Colonic mucosa (tissue), 4 donors: ENCODE data around the gene KDM3A. TPM values are rescaled to one million over a fixed set of nuclear protein-coding genes. Genes with fewer than 3 reads are reported as not detected.

ENCODE experiments used
- DNase-seq: peaks from one replicate; pipeline ENCODE4 v3.0.0-alpha.2; 2020
- H3K27ac ChIP-seq: fragments of 200-600 bp; one replicate; pipeline ENCODE4 v1.8.0; 2021
- H3K27me3 ChIP-seq: fragments of 200-600 bp; one replicate; pipeline ENCODE4 v1.8.0; 2021
- H3K36me3 ChIP-seq: fragments of 200-600 bp; one replicate; pipeline ENCODE4 v1.8.0; 2021
- H3K4me1 ChIP-seq: fragments of 200-600 bp; one replicate; pipeline ENCODE4 v1.8.0; 2021; ENCODE audit warnings: mild to moderate bottlenecking
- H3K4me3 ChIP-seq: fragments of 200-600 bp; one replicate; pipeline ENCODE4 v1.8.0; 2021
- H3K9ac ChIP-seq, 2 donors: one replicate each; pipeline ENCODE4 v1.7.0; 2013; ENCODE audit warnings: control low read depth in 2 of 2, low read depth in 2 of 2, low read length in 2 of 2
- H3K9me3 ChIP-seq: fragments of 200-600 bp; one replicate; pipeline ENCODE4 v1.8.0; 2021
- intact Hi-C: fragments of 100-400 bp; cut with DNase I; formaldehyde crosslinking; loops from one replicate; pipeline ENCODE4 v1.14.1; 2022
- total RNA-seq, 2 donors: library from RNA; stranded (reverse); fragmentation: NEBNext Ultra II Directional in 1 of 2; extraction: Animal tissue kit (Norgen Biotek cat#: 25700) in 1 of 2; gene quantifications; one replicate each; pipeline ENCODE4 v1.2.1, GENCODE V29; 2021
- TF ChIP-seq, protein P1 (sequence below): fragments of 200-600 bp; IDR thresholded peaks from one replicate; pipeline ENCODE4 v1.8.0; 2022; ENCODE audit warnings: antibody characterized with exemption, mild to moderate bottlenecking
- donor health status: healthy.
- donor health status: DM: no; HTN: no; CAD: no.
- donor health status: DM: no; HTN: no; CAD: no.

Gene KDM3A
- total RNA-seq, 2 donors from 2014 or later = 35.9 to 101 TPM

DNA sequence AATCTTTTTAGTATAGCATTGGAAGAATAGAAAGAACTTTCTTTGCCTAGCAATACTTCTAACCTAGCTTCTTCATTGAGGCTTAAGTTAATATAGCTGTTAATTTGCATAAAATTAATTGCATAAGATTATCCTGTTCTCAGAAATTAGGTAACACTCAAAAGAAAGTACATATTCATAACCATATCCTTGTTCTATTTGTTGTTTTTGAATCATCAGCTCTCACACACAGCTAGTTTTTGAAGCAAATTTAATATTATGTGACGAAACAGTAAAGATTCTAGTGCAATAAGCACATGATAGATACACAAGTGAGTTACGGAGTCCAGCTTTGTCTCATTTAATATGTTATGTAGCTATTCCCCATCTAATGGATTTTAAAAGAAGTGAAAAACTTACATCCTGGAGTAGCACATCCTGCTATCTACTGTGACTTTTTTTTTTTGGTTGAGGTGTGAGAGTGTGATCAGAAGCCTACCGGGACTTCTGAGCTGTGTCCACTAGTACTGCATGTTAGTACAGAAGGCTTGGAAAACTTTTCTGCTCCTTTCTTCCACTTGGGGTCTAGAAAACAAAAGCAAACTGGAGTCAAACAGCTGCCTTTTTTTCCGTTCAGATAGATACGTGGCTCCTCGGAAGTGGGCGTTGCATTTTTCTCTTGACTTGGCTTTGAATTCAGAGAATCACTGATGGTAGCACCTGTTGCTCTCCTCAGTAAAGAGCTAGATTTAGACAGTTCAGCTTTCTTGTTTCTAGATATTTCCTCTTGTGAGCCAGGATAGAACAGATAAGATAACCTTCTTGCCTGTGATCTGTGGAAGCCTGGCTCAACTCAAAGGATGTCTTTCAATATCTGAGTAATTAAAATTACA is 27.2 kb downstream of the KDM3A start:
- no peak for DNase-seq
- Histone ChIP-seq H3K4me1 (no peaks in the 10 kb centered on the region), H3K9ac (no peak overlapping the region), H3K36me3 (peaks cover 40% of the 10 kb centered on the region), H3K27me3 (no peaks in the 10 kb centered on the region), H3K4me3 (no peak overlapping the region), H3K27ac (no peak overlapping the region), H3K9me3 (no peaks in the 10 kb centered on the region)
- TF ChIP-seq, protein P1, sequence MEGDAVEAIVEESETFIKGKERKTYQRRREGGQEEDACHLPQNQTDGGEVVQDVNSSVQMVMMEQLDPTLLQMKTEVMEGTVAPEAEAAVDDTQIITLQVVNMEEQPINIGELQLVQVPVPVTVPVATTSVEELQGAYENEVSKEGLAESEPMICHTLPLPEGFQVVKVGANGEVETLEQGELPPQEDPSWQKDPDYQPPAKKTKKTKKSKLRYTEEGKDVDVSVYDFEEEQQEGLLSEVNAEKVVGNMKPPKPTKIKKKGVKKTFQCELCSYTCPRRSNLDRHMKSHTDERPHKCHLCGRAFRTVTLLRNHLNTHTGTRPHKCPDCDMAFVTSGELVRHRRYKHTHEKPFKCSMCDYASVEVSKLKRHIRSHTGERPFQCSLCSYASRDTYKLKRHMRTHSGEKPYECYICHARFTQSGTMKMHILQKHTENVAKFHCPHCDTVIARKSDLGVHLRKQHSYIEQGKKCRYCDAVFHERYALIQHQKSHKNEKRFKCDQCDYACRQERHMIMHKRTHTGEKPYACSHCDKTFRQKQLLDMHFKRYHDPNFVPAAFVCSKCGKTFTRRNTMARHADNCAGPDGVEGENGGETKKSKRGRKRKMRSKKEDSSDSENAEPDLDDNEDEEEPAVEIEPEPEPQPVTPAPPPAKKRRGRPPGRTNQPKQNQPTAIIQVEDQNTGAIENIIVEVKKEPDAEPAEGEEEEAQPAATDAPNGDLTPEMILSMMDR = no peak
- intact Hi-C loops = no loop called here

DNA sequence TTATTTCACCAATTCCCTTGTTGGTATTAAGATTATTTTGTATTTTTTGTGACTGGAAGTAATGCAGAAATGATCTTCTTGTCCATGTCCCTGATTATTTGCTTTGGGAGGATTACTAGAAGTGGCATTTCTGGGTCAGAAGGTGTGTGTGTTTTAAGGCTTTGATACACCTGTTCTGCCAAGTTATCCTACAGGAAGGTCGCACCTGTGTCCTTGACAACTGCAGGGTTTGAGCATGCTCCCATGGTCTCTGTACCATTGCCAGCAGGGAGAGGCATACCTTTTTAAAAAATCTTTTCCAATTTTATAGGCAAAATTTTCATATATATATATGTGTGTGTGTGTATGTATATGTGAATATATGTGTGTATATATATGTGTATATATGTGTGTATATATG is 29.7 kb downstream of the KDM3A start:
- no peak for DNase-seq
- Histone ChIP-seq H3K4me1 (no peaks in the 10 kb centered on the region), H3K27ac (no peak overlapping the region), H3K36me3 (peaks cover 38% of the 10 kb centered on the region), H3K4me3 (no peak overlapping the region), H3K27me3 (no peaks in the 10 kb centered on the region), H3K9me3 (no peaks in the 10 kb centered on the region), H3K9ac (no peak overlapping the region)
- intact Hi-C loops = no loop called here
- TF ChIP-seq, protein P1 = no peak

- Histone ChIP-seq H3K9me3 (no peaks in the 10 kb centered on the region), H3K9ac (no peak overlapping the region), H3K27ac (no peak overlapping the region), H3K4me3 (no peak overlapping the region), H3K4me1 (no peaks in the 10 kb centered on the region), H3K36me3 (peaks cover 37% of the 10 kb centered on the region), H3K27me3 (no peaks in the 10 kb centered on the region)
- intact Hi-C loops = no loop called here
- no peak for DNase-seq
- TF ChIP-seq, protein P1 = no peak
Observed at GRCh38 chr2:86471637-86472036, 30.5 kb downstream of the KDM3A start.

DNA sequence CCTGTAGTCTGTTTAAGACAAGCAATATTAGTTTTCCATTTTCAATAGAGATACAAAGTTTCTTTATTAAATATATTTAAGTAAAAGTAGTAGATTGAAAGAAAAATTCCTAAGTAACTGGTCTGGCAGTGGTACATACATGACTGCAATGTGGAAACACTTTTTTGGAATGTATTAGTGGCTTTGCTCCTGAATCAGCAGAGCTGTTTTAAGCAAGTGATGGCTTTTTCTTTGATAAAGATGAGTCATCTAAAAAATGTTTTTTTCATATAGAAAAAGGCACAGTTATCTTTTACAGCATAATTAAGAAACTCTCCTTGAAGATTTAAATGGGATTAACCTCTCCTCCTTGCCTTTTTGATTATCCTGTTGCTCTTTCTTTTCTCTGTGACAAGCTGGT is 34.9 kb downstream of the KDM3A start:
- Histone ChIP-seq H3K27me3 (no peaks in the 10 kb centered on the region), H3K36me3 (peaks cover 31% of the 10 kb centered on the region), H3K27ac (no peak overlapping the region), H3K4me3 (no peak overlapping the region), H3K4me1 (no peaks in the 10 kb centered on the region), H3K9me3 (no peaks in the 10 kb centered on the region), H3K9ac (no peak overlapping the region)
- intact Hi-C loops = no loop called here
- TF ChIP-seq, protein P1 = no peak
- no peak for DNase-seq

DNA sequence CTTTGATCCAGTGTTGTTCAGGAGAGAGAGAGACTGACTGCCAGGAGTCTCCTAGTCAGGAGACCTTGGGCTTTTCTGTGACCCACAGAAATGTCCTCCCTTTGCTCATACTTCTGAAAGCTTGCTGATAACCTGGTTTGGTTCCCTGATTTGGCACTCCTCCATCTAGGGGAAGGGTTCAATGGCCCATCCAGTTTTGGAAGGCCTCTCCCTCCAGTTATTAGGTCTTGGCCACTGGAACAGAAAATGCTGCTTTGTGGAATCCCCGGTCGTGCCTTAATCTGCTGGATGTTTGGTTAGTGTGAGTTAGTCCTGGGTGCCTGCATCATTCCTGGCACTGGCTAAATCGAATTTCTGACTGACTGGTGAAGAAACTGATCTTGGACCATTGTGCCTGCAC is 35.7 kb downstream of the KDM3A start:
- TF ChIP-seq, protein P1 = no peak
- no peak overlapping the region for H3K9ac ChIP-seq
- no peaks in the 10 kb centered on the region for H3K27me3 ChIP-seq
- intact Hi-C loops = no loop called here
- peaks cover 30% of the 10 kb centered on the region for H3K36me3 ChIP-seq
- no peak overlapping the region for H3K27ac ChIP-seq
- no peaks in the 10 kb centered on the region for H3K9me3 ChIP-seq
- no peaks in the 10 kb centered on the region for H3K4me1 ChIP-seq
- no peak overlapping the region for H3K4me3 ChIP-seq
- no peak for DNase-seq
